SK-N-SH treated with all-trans-retinoic acid at 6 μM for 48 hours (cell line): Measurements from ENCODE around the gene THADA.

Source experiments
- ATAC-seq: fragments of 200-7000 bp; cut with Tn5 transposase; 3 replicates; pipeline ENCODE4 v1.9.1; 2020; ENCODE audit warnings: mild to moderate bottlenecking, moderate library complexity
- ARNTL ChIP-seq: fragments of 450-650 bp; formaldehyde crosslinking; IDR thresholded peaks from 2 replicates; pipeline ENCODE4 v1.5.0; 2020; ENCODE audit warnings: low read depth, mild to moderate bottlenecking, moderate library complexity, borderline replicate concordance
- BACH2 ChIP-seq: fragments of 250-450 bp; sonication (Bioruptor Pico); IDR thresholded peaks from 2 replicates; pipeline ENCODE4 v1.9.0; 2021; ENCODE audit warnings: mild to moderate bottlenecking, borderline replicate concordance
- CREB5 ChIP-seq: fragments of 250-450 bp; sonication (Bioruptor Pico); IDR thresholded peaks from 2 replicates; pipeline ENCODE4 v1.5.1; 2020; ENCODE audit warnings: low read depth, mild to moderate bottlenecking, moderate library complexity
- CSRNP3 ChIP-seq: fragments of 250-450 bp; sonication (Bioruptor Pico); IDR thresholded peaks from 2 replicates; pipeline ENCODE4 v1.5.1; 2021; ENCODE audit warnings: mild to moderate bottlenecking, moderate library complexity
- ESRRG ChIP-seq: fragments of 250-450 bp; sonication (Bioruptor Pico); IDR thresholded peaks from 2 replicates; pipeline ENCODE4 v1.6.1; 2021; ENCODE audit warnings: mild to moderate bottlenecking
- GLIS3 ChIP-seq: fragments of 250-450 bp; sonication (Bioruptor Pico); IDR thresholded peaks from 2 replicates; pipeline ENCODE4 v1.5.0; 2020; ENCODE audit warnings: mild to moderate bottlenecking, moderate library complexity
- ISL1 ChIP-seq: fragments of 250-450 bp; sonication (Bioruptor Pico); IDR thresholded peaks from 2 replicates; pipeline ENCODE4 v2.1.2; 2022; ENCODE audit warnings: mild to moderate bottlenecking, moderate library complexity
- OSR1 ChIP-seq: fragments of 250-450 bp; sonication (Bioruptor Pico); IDR thresholded peaks from 2 replicates; pipeline ENCODE4 v1.8.0; 2022; ENCODE audit warnings: moderate library complexity, mild to moderate bottlenecking, inconsistent platforms
- PATZ1 ChIP-seq: fragments of 250-450 bp; sonication (Bioruptor Pico); IDR thresholded peaks from 2 replicates; pipeline ENCODE4 v1.8.0; 2020; ENCODE audit warnings: mild to moderate bottlenecking, moderate library complexity, borderline replicate concordance
- POU6F1 ChIP-seq: fragments of 250-450 bp; sonication (Bioruptor Pico); IDR thresholded peaks from 2 replicates; pipeline ENCODE4 v1.8.0; 2021; ENCODE audit warnings: low read depth, mild to moderate bottlenecking, moderate library complexity, borderline replicate concordance
- PPARA ChIP-seq: fragments of 250-450 bp; sonication (Bioruptor Pico); IDR thresholded peaks from 2 replicates; pipeline ENCODE4 v1.5.0; 2020; ENCODE audit warnings: mild to moderate bottlenecking, borderline replicate concordance
- RARB ChIP-seq: fragments of 250-450 bp; sonication (Bioruptor Pico); IDR thresholded peaks from 2 replicates; pipeline ENCODE4 v1.8.0; 2021; ENCODE audit warnings: mild to moderate bottlenecking, moderate library complexity
- SNAI2 ChIP-seq: fragments of 250-450 bp; sonication (Bioruptor Pico); IDR thresholded peaks from 2 replicates; pipeline ENCODE4 v1.5.0; 2020; ENCODE audit warnings: mild to moderate bottlenecking, moderate library complexity
- TSHZ2 ChIP-seq: fragments of 250-450 bp; sonication (Bioruptor Pico); IDR thresholded peaks from 2 replicates; pipeline ENCODE4 v1.5.0; 2020; ENCODE audit warnings: mild to moderate bottlenecking, moderate library complexity
- ZFP3 ChIP-seq: fragments of 250-450 bp; sonication (Bioruptor Pico); IDR thresholded peaks from 2 replicates; pipeline ENCODE4 v1.5.0; 2020; ENCODE audit warnings: mild to moderate bottlenecking, moderate library complexity
- ZFP30 ChIP-seq: fragments of 450-650 bp; formaldehyde crosslinking; IDR thresholded peaks from 2 replicates; pipeline ENCODE4 v1.5.0; 2022; ENCODE audit warnings: mild to moderate bottlenecking, moderate library complexity
- ZNF565 ChIP-seq: fragments of 450-650 bp; formaldehyde crosslinking; conservative IDR thresholded peaks from 2 replicates; pipeline ENCODE4 v1.5.0; 2020; ENCODE audit warnings: low read depth, mild to moderate bottlenecking, moderate library complexity

Gene THADA

GRCh38 chr2:43441195-43441594 lies 154.6 kb downstream of the THADA start (continued):
- no peak for TF ChIP-seq CREB5 (CRISPR knock-in tag)
- TF ChIP-seq ESRRG: no peak
- TF ChIP-seq OSR1 (CRISPR knock-in tag): no peak
- TF ChIP-seq POU6F1 (CRISPR knock-in tag): no peak
- no peak for TF ChIP-seq ZNF565 (CRISPR knock-in tag)
- no peak for TF ChIP-seq RARB

- TF ChIP-seq ZFP30 (CRISPR knock-in tag): no peak
- TF ChIP-seq CSRNP3: no peak
- no peak for TF ChIP-seq PPARA (CRISPR knock-in tag)
- TF ChIP-seq ISL1 (CRISPR knock-in tag): peak; percentile 62
- no peak for TF ChIP-seq CREB5 (CRISPR knock-in tag)
- no peak for TF ChIP-seq ARNTL (CRISPR knock-in tag)
- TF ChIP-seq SNAI2 (CRISPR knock-in tag): no peak
- TF ChIP-seq ZFP3 (CRISPR knock-in tag): 0 out of 2 replicates have a peak, but pooled peaks have one; percentile 41
- TF ChIP-seq POU6F1 (CRISPR knock-in tag): peak; percentile 90; the same call in 1 of the 2 replicates
- no peak for TF ChIP-seq TSHZ2 (CRISPR knock-in tag)
- TF ChIP-seq PATZ1 (CRISPR knock-in tag): no peak
- TF ChIP-seq ESRRG: no peak
- no peak for TF ChIP-seq BACH2
- no peak for TF ChIP-seq GLIS3
- TF ChIP-seq, all 23 proteins: peak for 3
- peak; percentile 76 for ATAC-seq
Observed at GRCh38 chr2:43438858-43439655, 156.8 kb downstream of the THADA start.
